Neural progenitor cell (in vitro differentiated cells): Measurements from ENCODE around the gene MAPK7. TPM values are rescaled to one million over a fixed set of nuclear protein-coding genes. Genes with fewer than 3 reads are reported as not detected.
A peak's percentile ranks its signal among the peaks of the same experiment; 100 is the strongest.

Source experiments
- DNase-seq: peaks from one replicate; pipeline ENCODE4 v3.0.0-alpha.2; 2016; ENCODE audit warnings: low spot score
- H2AFZ ChIP-seq: fragments of 200-600 bp; sonication (generic); replicated peaks from 2 replicates; pipeline ENCODE4 v1.6.1; 2016; ENCODE audit warnings: antibody characterized with exemption
- H3F3A ChIP-seq: fragments of 200-600 bp; sonication (generic); 2 replicates; pipeline ENCODE4 v1.6.1; 2016; ENCODE audit warnings: antibody characterized with exemption, low read depth
- H3K27ac ChIP-seq: fragments of 200-600 bp; sonication (generic); 2 replicates; pipeline ENCODE4 v1.5.1; 2016; ENCODE audit warnings: mild to moderate bottlenecking
- H3K27me3 ChIP-seq: fragments of 200-600 bp; sonication (generic); 2 replicates; pipeline ENCODE4 v1.6.1; 2016; ENCODE audit warnings: mild to moderate bottlenecking, moderate library complexity
- H3K36me3 ChIP-seq: fragments of 200-600 bp; sonication (generic); 2 replicates; pipeline ENCODE4 v1.5.1; 2016
- H3K4me1 ChIP-seq: fragments of 200-600 bp; sonication (generic); 2 replicates; pipeline ENCODE4 v1.6.1; 2016; ENCODE audit warnings: mixed run types
- H3K4me2 ChIP-seq: fragments of 200-600 bp; sonication (generic); 2 replicates; pipeline ENCODE4 v1.6.1; 2016
- H3K4me3 ChIP-seq: fragments of 200-600 bp; sonication (generic); 2 replicates; pipeline ENCODE4 v1.5.1; 2016
- H3K79me2 ChIP-seq: fragments of 200-600 bp; sonication (generic); 2 replicates; pipeline ENCODE4 v1.6.1; 2016; ENCODE audit warnings: low read depth
- H3K9ac ChIP-seq: fragments of 200-600 bp; sonication (generic); 2 replicates; pipeline ENCODE4 v1.6.1; 2016
- H3K9me3 ChIP-seq: fragments of 200-600 bp; sonication (generic); 2 replicates; pipeline ENCODE4 v1.5.1; 2016; ENCODE audit warnings: low read depth
- H4K20me1 ChIP-seq: fragments of 200-600 bp; sonication (generic); 2 replicates; pipeline ENCODE4 v1.6.1; 2016; ENCODE audit warnings: low read depth
- H3K27ac Mint-ChIP-seq: 3 replicates; pipeline ENCODE4 v1.8.0; 2021; ENCODE audit warnings: mixed read lengths
- H3K27me3 Mint-ChIP-seq: 2 replicates; pipeline ENCODE4 v1.8.0; 2022; ENCODE audit warnings: low read depth, mild to moderate bottlenecking, inconsistent platforms, moderate library complexity, mixed read lengths; ENCODE audit not compliant: insufficient read depth
- H3K36me3 Mint-ChIP-seq: 3 replicates; pipeline ENCODE4 v1.8.0; 2021; ENCODE audit warnings: mixed read lengths
- H3K4me1 Mint-ChIP-seq: 3 replicates; pipeline ENCODE4 v1.8.0; 2021; ENCODE audit warnings: mixed read lengths
- H3K4me3 Mint-ChIP-seq: 3 replicates; pipeline ENCODE4 v1.8.0; 2021; ENCODE audit warnings: mild to moderate bottlenecking, moderate library complexity, mixed read lengths
- H3K9me3 Mint-ChIP-seq: 3 replicates; pipeline ENCODE4 v1.8.0; 2020; ENCODE audit warnings: mixed read lengths
- EZH2 ChIP-seq: fragments of 200-600 bp; sonication (generic); IDR thresholded peaks from 2 replicates; pipeline ENCODE4 v1.6.1; 2017; ENCODE audit warnings: antibody characterized with exemption, mild to moderate bottlenecking, moderate library complexity
- EZH2phosphoT487 ChIP-seq: fragments of 200-600 bp; sonication (generic); IDR thresholded peaks from 2 replicates; pipeline ENCODE4 v1.6.1; 2017; ENCODE audit warnings: antibody characterized with exemption
- total RNA-seq: library from RNA; depleted of rRNA; stranded (reverse); fragments of >200 nt; gene quantifications from 2 replicates; pipeline ENCODE4 v1.2.3, GENCODE V29; 2015; ENCODE audit warnings: low replicate concordance
- TF ChIP-seq, protein P1 (sequence below): fragments of 200-600 bp; sonication (generic); IDR thresholded peaks from 2 replicates; pipeline ENCODE4 v1.5.1; 2017; ENCODE audit warnings: antibody characterized with exemption, mild to moderate bottlenecking

MAPK7 gene
- total RNA-seq, 1 donor from 2014 or later, result 12.2 TPM

GRCh38 chr17:19343256-19343630 lies 35.1 kb upstream of the MAPK7 start:
- TF ChIP-seq, protein P1, sequence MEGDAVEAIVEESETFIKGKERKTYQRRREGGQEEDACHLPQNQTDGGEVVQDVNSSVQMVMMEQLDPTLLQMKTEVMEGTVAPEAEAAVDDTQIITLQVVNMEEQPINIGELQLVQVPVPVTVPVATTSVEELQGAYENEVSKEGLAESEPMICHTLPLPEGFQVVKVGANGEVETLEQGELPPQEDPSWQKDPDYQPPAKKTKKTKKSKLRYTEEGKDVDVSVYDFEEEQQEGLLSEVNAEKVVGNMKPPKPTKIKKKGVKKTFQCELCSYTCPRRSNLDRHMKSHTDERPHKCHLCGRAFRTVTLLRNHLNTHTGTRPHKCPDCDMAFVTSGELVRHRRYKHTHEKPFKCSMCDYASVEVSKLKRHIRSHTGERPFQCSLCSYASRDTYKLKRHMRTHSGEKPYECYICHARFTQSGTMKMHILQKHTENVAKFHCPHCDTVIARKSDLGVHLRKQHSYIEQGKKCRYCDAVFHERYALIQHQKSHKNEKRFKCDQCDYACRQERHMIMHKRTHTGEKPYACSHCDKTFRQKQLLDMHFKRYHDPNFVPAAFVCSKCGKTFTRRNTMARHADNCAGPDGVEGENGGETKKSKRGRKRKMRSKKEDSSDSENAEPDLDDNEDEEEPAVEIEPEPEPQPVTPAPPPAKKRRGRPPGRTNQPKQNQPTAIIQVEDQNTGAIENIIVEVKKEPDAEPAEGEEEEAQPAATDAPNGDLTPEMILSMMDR, result no peak
- TF ChIP-seq EZH2 (no peak), EZH2phosphoT487 (no peak)
- Histone ChIP-seq H3F3A (peaks cover 4% of the 10 kb centered on the region), H3K9me3 (no peaks in the 10 kb centered on the region), H3K79me2 (no peaks in the 10 kb centered on the region), H4K20me1 (no peaks in the 10 kb centered on the region), H3K27me3 (no peaks in the 10 kb centered on the region), H2AFZ (no peak overlapping the region), H3K27ac (no peak overlapping the region), H3K4me3 (no peak overlapping the region), H3K9ac (no peak overlapping the region), H3K4me1 (peaks cover 6% of the 10 kb centered on the region), H3K36me3 (no peaks in the 10 kb centered on the region), H3K4me2 (no peak overlapping the region)
- Mint-ChIP-seq H3K36me3 (peaks cover 5% of the 10 kb centered on the region), H3K9me3 (no peaks in the 10 kb centered on the region), H3K4me1 (peaks cover 31% of the 10 kb centered on the region), H3K27ac (no peak overlapping the region), H3K4me3 (no peak overlapping the region), H3K27me3 (peaks cover 3% of the 10 kb centered on the region)
- DNase-seq, result no peak

GRCh38 chr17:19343671-19344151 lies 34.6 kb upstream of the MAPK7 start:
- peaks cover 6% of the 10 kb centered on the region for H3K4me1 ChIP-seq

DNA sequence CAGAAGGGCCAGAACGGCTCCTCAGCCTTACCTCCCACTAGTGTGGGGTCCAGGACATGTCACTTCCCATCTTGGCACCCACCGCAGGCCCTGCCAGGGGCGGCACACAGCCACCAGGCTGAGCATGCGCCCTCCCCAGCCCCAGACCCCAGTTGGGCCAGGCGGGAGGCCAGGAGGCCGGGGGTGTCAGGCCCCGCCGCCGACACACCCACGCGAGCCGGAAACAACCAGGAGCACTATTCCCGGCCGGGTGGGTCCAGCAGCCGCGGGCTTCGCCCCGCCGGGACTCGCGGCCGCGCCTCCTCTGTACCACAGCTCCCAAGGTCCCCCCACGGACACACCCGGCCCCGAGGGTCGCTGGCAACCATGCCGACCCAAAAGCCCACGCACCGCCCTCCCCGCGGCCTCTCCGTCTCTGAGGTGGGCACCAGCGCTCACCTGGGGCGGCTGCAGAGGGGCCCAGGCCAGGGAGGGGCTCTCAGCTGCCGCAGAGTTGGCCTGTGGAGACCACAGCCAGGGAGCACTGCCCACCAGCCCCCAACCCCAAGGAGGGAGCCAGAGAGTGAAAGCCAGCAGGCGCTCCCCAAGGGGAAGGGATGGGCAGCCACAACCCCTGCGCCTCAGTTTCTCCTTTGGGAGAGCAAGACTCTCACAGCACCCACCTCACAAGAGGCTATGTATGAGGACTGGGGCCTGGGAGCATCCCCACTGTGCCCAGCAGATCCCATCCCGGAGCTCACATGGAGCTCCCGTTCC lies 33.8 kb upstream of the MAPK7 start:
- no peak for DNase-seq
- no peaks in the 10 kb centered on the region for H3K36me3 ChIP-seq
- peaks cover 23% of the 10 kb centered on the region for H3K4me1 Mint-ChIP-seq
- H3K4me2 ChIP-seq, result no peak overlapping the region
- peaks cover 5% of the 10 kb centered on the region for H3K36me3 Mint-ChIP-seq
- no peak overlapping the region for H3K27ac Mint-ChIP-seq
- no peaks in the 10 kb centered on the region for H4K20me1 ChIP-seq
- H3K9ac ChIP-seq, result no peak overlapping the region
- no peak overlapping the region for H3K27ac ChIP-seq
- H3K9me3 ChIP-seq, result no peaks in the 10 kb centered on the region
- peaks cover 6% of the 10 kb centered on the region for H3K4me1 ChIP-seq
- H3K9me3 Mint-ChIP-seq, result no peaks in the 10 kb centered on the region
- no peak for TF ChIP-seq EZH2
- no peak for TF ChIP-seq EZH2phosphoT487
- TF ChIP-seq, protein P1, result no peak
- peaks cover 3% of the 10 kb centered on the region for H3K27me3 Mint-ChIP-seq
- no peaks in the 10 kb centered on the region for H3K79me2 ChIP-seq
- H3K4me3 ChIP-seq, result no peak overlapping the region
- no peak overlapping the region for H2AFZ ChIP-seq
- H3K27me3 ChIP-seq, result no peaks in the 10 kb centered on the region
- no peak overlapping the region for H3K4me3 Mint-ChIP-seq
- peaks cover 4% of the 10 kb centered on the region for H3F3A ChIP-seq

More at GRCh38 chr17:19343671-19344151, 34.6 kb upstream of the MAPK7 start:
- DNase-seq, result no peak
- no peak overlapping the region for H3K4me2 ChIP-seq
- TF ChIP-seq EZH2phosphoT487, result no peak
- TF ChIP-seq, protein P1, result peak; percentile 8
- no peak for TF ChIP-seq EZH2
- no peak overlapping the region for H3K4me3 Mint-ChIP-seq
- peaks cover 31% of the 10 kb centered on the region for H3K4me1 Mint-ChIP-seq
- no peaks in the 10 kb centered on the region for H3K36me3 ChIP-seq
- no peak overlapping the region for H3K9ac ChIP-seq
- H3F3A ChIP-seq, result peaks cover 4% of the 10 kb centered on the region
- no peak overlapping the region for H2AFZ ChIP-seq
- no peaks in the 10 kb centered on the region for H3K27me3 ChIP-seq
- H3K9me3 Mint-ChIP-seq, result no peaks in the 10 kb centered on the region
- no peaks in the 10 kb centered on the region for H4K20me1 ChIP-seq
- H3K79me2 ChIP-seq, result no peaks in the 10 kb centered on the region
- H3K36me3 Mint-ChIP-seq, result peaks cover 5% of the 10 kb centered on the region
- H3K27me3 Mint-ChIP-seq, result peaks cover 3% of the 10 kb centered on the region
- H3K27ac Mint-ChIP-seq, result no peak overlapping the region
- no peak overlapping the region for H3K27ac ChIP-seq
- H3K9me3 ChIP-seq, result no peaks in the 10 kb centered on the region
- no peak overlapping the region for H3K4me3 ChIP-seq
